Suprapubic skin (tissue), 3 donors: ENCODE results near the gene TBC1D16.

ENCODE experiments used
- POLR2A ChIP-seq, 2 donors: fragments of 450-650 bp; IDR thresholded peaks; one replicate each; pipeline ENCODE4 v1.6.1; 2017; ENCODE audit warnings: antibody characterized with exemption in 2 of 2, mild to moderate bottlenecking in 2 of 2, moderate library complexity in 2 of 2
- TF ChIP-seq, protein P1 (sequence below), 2 donors: fragments of 200-600 bp in 1 of 2; fragments of 450-650 bp in 1 of 2; sonication (generic) in 1 of 2; IDR thresholded peaks; one replicate each; pipeline ENCODE4 v1.5.1; 2016 to 2019; ENCODE audit warnings: antibody characterized with exemption in 2 of 2, mild to moderate bottlenecking in 1 of 2, moderate library complexity in 1 of 2

DNA sequence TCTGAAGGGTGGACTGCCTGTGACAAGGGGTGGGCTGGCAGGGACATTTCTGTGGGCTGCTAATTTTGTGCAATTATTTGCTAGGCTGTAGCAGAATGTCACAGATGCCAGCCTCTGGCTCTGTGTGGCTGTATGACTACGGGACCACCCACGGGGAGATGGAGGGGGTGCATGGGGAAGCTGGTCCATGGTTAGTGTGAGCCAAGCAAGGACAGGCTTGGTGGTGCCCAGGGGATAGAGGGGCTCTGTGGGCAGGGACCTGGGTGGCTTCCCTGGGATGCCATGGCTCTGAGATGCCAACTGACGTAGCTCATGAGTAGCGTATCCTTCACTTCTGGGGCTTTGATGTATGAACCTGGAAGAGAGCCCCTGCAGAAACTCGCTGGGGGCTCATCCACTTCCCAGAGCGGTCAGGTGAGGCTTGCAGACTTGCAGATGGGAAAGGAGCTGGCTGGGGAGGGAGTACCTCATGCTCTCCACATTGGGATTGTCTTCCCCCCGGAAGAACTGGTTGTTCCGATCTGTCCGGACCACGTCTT is 87.2 kb downstream of the TBC1D16 start:
- TF ChIP-seq, protein P1, sequence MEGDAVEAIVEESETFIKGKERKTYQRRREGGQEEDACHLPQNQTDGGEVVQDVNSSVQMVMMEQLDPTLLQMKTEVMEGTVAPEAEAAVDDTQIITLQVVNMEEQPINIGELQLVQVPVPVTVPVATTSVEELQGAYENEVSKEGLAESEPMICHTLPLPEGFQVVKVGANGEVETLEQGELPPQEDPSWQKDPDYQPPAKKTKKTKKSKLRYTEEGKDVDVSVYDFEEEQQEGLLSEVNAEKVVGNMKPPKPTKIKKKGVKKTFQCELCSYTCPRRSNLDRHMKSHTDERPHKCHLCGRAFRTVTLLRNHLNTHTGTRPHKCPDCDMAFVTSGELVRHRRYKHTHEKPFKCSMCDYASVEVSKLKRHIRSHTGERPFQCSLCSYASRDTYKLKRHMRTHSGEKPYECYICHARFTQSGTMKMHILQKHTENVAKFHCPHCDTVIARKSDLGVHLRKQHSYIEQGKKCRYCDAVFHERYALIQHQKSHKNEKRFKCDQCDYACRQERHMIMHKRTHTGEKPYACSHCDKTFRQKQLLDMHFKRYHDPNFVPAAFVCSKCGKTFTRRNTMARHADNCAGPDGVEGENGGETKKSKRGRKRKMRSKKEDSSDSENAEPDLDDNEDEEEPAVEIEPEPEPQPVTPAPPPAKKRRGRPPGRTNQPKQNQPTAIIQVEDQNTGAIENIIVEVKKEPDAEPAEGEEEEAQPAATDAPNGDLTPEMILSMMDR (IDR thresholded peaks at IDR 0.05), result no peak
- no peak for TF ChIP-seq POLR2A (IDR thresholded peaks at IDR 0.05)
